ENCODE measurements around the gene NEXMIF.

- TF ChIP-seq CTCF (IDR thresholded peaks at IDR 0.05): no peak
- no peak for TF ChIP-seq POLR2A (IDR thresholded peaks at IDR 0.05)
Measured at GRCh38 chrX:74924449-74925224, 615 bp downstream of the NEXMIF start.

All from esophagus squamous epithelium (tissue), 4 donors.